C4-2B (cell line): ENCODE results near the gene LGI4.

Experiments used
- ZFX ChIP-seq: fragments of 450-650 bp; IDR thresholded peaks from 2 replicates; pipeline ENCODE4 v1.6.1; 2017
- TF ChIP-seq, protein P1 (sequence below): fragments of 450-650 bp; conservative IDR thresholded peaks from 2 replicates; pipeline ENCODE4 v1.5.1; 2017; ENCODE audit warnings: mild to moderate bottlenecking

DNA sequence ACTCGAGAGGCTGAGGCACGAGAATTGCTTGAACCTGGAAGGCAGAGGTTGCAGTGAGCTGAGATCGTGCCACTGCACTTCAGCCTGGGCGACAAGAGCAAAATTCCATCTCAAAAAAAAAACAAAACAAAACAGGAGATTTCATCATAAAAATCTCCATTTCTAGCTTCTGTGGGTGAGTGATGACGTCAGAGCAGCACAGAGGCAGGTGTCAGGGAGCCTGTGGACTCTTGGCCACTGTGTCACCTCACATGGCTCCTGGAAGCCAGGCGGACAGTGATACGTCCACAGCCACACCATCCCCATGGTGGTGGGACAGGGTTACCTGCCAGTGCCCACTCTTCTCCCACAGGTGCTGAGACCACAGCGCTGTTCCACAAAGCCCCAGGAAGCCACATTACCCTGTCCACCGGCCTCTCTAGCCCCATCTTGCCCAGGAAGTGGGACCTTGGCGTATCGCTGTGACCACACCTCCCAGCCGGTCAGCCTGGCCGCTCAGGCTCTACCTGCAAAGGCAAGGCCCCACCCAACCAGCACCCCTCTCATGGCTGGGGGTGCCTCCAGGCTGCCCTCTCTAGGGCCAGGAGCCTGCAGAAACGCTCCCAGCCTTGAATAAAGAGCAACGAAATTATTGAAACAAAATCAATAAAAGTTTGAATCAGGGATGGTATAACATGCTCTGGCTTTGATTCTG is 21.7 kb downstream of the LGI4 start:
- TF ChIP-seq, protein P1, sequence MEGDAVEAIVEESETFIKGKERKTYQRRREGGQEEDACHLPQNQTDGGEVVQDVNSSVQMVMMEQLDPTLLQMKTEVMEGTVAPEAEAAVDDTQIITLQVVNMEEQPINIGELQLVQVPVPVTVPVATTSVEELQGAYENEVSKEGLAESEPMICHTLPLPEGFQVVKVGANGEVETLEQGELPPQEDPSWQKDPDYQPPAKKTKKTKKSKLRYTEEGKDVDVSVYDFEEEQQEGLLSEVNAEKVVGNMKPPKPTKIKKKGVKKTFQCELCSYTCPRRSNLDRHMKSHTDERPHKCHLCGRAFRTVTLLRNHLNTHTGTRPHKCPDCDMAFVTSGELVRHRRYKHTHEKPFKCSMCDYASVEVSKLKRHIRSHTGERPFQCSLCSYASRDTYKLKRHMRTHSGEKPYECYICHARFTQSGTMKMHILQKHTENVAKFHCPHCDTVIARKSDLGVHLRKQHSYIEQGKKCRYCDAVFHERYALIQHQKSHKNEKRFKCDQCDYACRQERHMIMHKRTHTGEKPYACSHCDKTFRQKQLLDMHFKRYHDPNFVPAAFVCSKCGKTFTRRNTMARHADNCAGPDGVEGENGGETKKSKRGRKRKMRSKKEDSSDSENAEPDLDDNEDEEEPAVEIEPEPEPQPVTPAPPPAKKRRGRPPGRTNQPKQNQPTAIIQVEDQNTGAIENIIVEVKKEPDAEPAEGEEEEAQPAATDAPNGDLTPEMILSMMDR, result no peak
- no peak for TF ChIP-seq ZFX
